A549 (cell line): ENCODE data around the gene PTPA.

Source experiments
- CBX8 ChIP-seq: fragments of 200-600 bp; sonication (generic); IDR thresholded peaks from 2 replicates; pipeline ENCODE4 v1.6.1; 2016
- CTCF ChIP-seq: fragments of >200 bp; sonication (Bioruptor Twin); formaldehyde crosslinking; IDR thresholded peaks from 3 replicates; pipeline ENCODE4 v1.5.1; 2016
- HOXB13 ChIP-seq: fragments of 250-450 bp; sonication (Bioruptor Pico); IDR thresholded peaks from 2 replicates; pipeline ENCODE4 v1.5.0; 2020; ENCODE audit warnings: low read depth, mild to moderate bottlenecking, moderate library complexity
- JUN ChIP-seq, 2 experiments: fragments of >200 bp; sonication (Bioruptor Twin); formaldehyde crosslinking; IDR thresholded peaks; 2 replicates in 1 of 2; 3 replicates in 1 of 2; pipeline ENCODE4 v1.6.1; 2016 to 2017
- MAZ ChIP-seq: fragments of 150-350 bp; IDR thresholded peaks from 2 replicates; pipeline ENCODE4 v1.6.1; 2014; ENCODE audit warnings: antibody characterized with exemption, low read depth, low read length, borderline replicate concordance
- REST ChIP-seq: fragments of 200-600 bp; sonication (generic); IDR thresholded peaks from 2 replicates; pipeline ENCODE4 v1.6.1; 2016; ENCODE audit warnings: antibody characterized with exemption, mild to moderate bottlenecking, moderate library complexity
- RFX5 ChIP-seq: fragments of 450-650 bp; IDR thresholded peaks from 2 replicates; pipeline ENCODE4 v1.7.1; 2014; ENCODE audit warnings: antibody characterized with exemption, mild to moderate bottlenecking, moderate library complexity

GRCh38 chr9:129185402-129185801 is 74.2 kb downstream of the PTPA start:
- TF ChIP-seq RFX5 (no peak), MAZ (no peak), CTCF (no peak), CBX8 (no peak), REST (no peak), JUN (IDR thresholded peaks at IDR 0.05) (no peak), HOXB13 (CRISPR knock-in tag) (no peak)
